H9 (cell line): ENCODE data around the gene HPGDS. TPM values are rescaled to one million over a fixed set of nuclear protein-coding genes. Genes with fewer than 3 reads are reported as not detected.
"Not testable (repeated sequence)": the region's sequence is repeated elsewhere in the genome, so short reads cannot be mapped to it uniquely, and the experiment has no call there.

Source experiments
- DNase-seq: peaks from one replicate; pipeline ENCODE4 v3.0.0-alpha.2; 2017
- H2AFZ ChIP-seq: one replicate; pipeline ENCODE4 v1.6.1; 2013; ENCODE audit warnings: mild to moderate bottlenecking, low read length, control low read depth, moderate library complexity
- H2AK5ac ChIP-seq: 2 replicates; pipeline ENCODE4 v1.6.1; 2013; ENCODE audit warnings: low read length, control low read depth, mixed read lengths; ENCODE audit not compliant: insufficient read length
- H2BK120ac ChIP-seq: one replicate; pipeline ENCODE4 v1.6.1; 2013; ENCODE audit warnings: low read depth, mild to moderate bottlenecking, low read length, control low read depth, inconsistent platforms; ENCODE audit not compliant: poor library complexity, severe bottlenecking
- H2BK12ac ChIP-seq: 2 replicates; pipeline ENCODE4 v1.6.1; 2013; ENCODE audit warnings: low read length, control low read depth, mixed read lengths, low read depth; ENCODE audit not compliant: insufficient read length
- H2BK15ac ChIP-seq: 2 replicates; pipeline ENCODE4 v1.6.1; 2013; ENCODE audit warnings: low read depth, low read length, control low read depth
- H2BK20ac ChIP-seq: one replicate; pipeline ENCODE4 v1.6.1; 2013; ENCODE audit warnings: low read depth, mild to moderate bottlenecking, low read length, control low read depth, inconsistent platforms; ENCODE audit not compliant: poor library complexity, severe bottlenecking
- H2BK5ac ChIP-seq: 2 replicates; pipeline ENCODE4 v1.6.1; 2013; ENCODE audit warnings: low read length, control low read depth, mixed read lengths; ENCODE audit not compliant: insufficient read length
- H3K14ac ChIP-seq: 2 replicates; pipeline ENCODE4 v1.6.1; 2013; ENCODE audit warnings: low read length, control low read depth; ENCODE audit not compliant: insufficient read depth
- H3K18ac ChIP-seq: 2 replicates; pipeline ENCODE4 v1.6.1; 2013; ENCODE audit warnings: low read depth, mild to moderate bottlenecking, mixed read lengths, low read length, control low read depth; ENCODE audit not compliant: insufficient read length
- H3K23ac ChIP-seq: 2 replicates; pipeline ENCODE4 v1.6.1; 2013; ENCODE audit warnings: low read length, control low read depth, mixed read lengths, low read depth; ENCODE audit not compliant: insufficient read length
- H3K23me2 ChIP-seq: 2 replicates; pipeline ENCODE4 v1.6.1; 2013; ENCODE audit warnings: low read depth, mild to moderate bottlenecking, mixed read lengths, low read length, control low read depth; ENCODE audit not compliant: insufficient read length, poor library complexity, severe bottlenecking
- H3K27ac ChIP-seq: 2 replicates; pipeline ENCODE4 v1.5.1; 2013; ENCODE audit warnings: low read length, control low read depth, mixed read lengths, low read depth; ENCODE audit not compliant: insufficient read length
- H3K27me3 ChIP-seq: 2 replicates; pipeline ENCODE4 v1.6.1; 2013; ENCODE audit warnings: low read length, control low read depth, inconsistent platforms; ENCODE audit not compliant: insufficient read depth
- H3K4ac ChIP-seq: 2 replicates; pipeline ENCODE4 v1.6.1; 2013; ENCODE audit warnings: low read depth, mild to moderate bottlenecking, control low read depth, inconsistent platforms, low read length, moderate library complexity
- H3K4me1 ChIP-seq: 2 replicates; pipeline ENCODE4 v1.6.1; 2013; ENCODE audit warnings: low read length, control low read depth, inconsistent platforms; ENCODE audit not compliant: insufficient read depth
- H3K4me2 ChIP-seq: 2 replicates; pipeline ENCODE4 v1.6.1; 2013; ENCODE audit warnings: low read length, control low read depth, mixed read lengths; ENCODE audit not compliant: insufficient read length, insufficient read depth
- H3K56ac ChIP-seq: 2 replicates; pipeline ENCODE4 v1.6.1; 2013; ENCODE audit warnings: low read depth, mild to moderate bottlenecking, mixed read lengths, low read length, control low read depth; ENCODE audit not compliant: insufficient read length
- H3K79me1 ChIP-seq: 2 replicates; pipeline ENCODE4 v1.6.1; 2013; ENCODE audit warnings: low read depth, mild to moderate bottlenecking, moderate library complexity, low read length, control low read depth, inconsistent platforms; ENCODE audit not compliant: insufficient read depth, poor library complexity, severe bottlenecking
- H3K79me2 ChIP-seq: 2 replicates; pipeline ENCODE4 v1.6.1; 2013; ENCODE audit warnings: low read length, control low read depth, inconsistent platforms; ENCODE audit not compliant: insufficient read depth
- H3K9ac ChIP-seq: 2 replicates; pipeline ENCODE4 v1.6.1; 2013; ENCODE audit warnings: low read length, control low read depth, mixed read lengths; ENCODE audit not compliant: insufficient read length; ENCODE audit errors: extremely low read depth
- H3K9me3 ChIP-seq: one replicate; pipeline ENCODE4 v1.6.1; 2013; ENCODE audit warnings: low read depth, low read length, inconsistent platforms; ENCODE audit not compliant: control insufficient read depth
- H3T11ph ChIP-seq: one replicate; pipeline ENCODE4 v1.6.1; 2013; ENCODE audit warnings: mild to moderate bottlenecking, low read length, control low read depth, inconsistent platforms
- H4K20me1 ChIP-seq: one replicate; pipeline ENCODE4 v1.6.1; 2013; ENCODE audit not compliant: control insufficient read depth, insufficient read length, insufficient read depth
- H4K5ac ChIP-seq: 2 replicates; pipeline ENCODE4 v1.6.1; 2013; ENCODE audit warnings: low read depth, mild to moderate bottlenecking, mixed read lengths, low read length, control low read depth; ENCODE audit not compliant: insufficient read length
- H4K8ac ChIP-seq: replicated peaks from 2 replicates; pipeline ENCODE4 v1.6.1; 2013; ENCODE audit warnings: low read length, control low read depth, mixed read lengths, low read depth; ENCODE audit not compliant: insufficient read length
- H4K91ac ChIP-seq: 2 replicates; pipeline ENCODE4 v1.6.1; 2013; ENCODE audit warnings: low read depth, mild to moderate bottlenecking, moderate library complexity, mixed read lengths, low read length, control low read depth; ENCODE audit not compliant: insufficient read length
- H3K27ac Mint-ChIP-seq, 3 experiments: 2 replicates in 2 of 3; 3 replicates in 1 of 3; pipeline ENCODE4 v1.8.0; 2020 to 2021; ENCODE audit warnings: mixed read lengths in 3 of 3, mild to moderate bottlenecking in 1 of 3, moderate library complexity in 1 of 3
- H3K27me3 Mint-ChIP-seq: 2 replicates; pipeline ENCODE4 v1.8.0; 2021; ENCODE audit warnings: low read depth, mild to moderate bottlenecking, moderate library complexity, mixed read lengths
- H3K36me3 Mint-ChIP-seq, 3 experiments: 2 replicates in 2 of 3; 3 replicates in 1 of 3; pipeline ENCODE4 v1.8.0; 2020 to 2021; ENCODE audit warnings: low read depth in 3 of 3, mixed read lengths in 3 of 3; ENCODE audit not compliant: insufficient read depth in 1 of 3
- H3K4me1 Mint-ChIP-seq, 2 experiments: 2 replicates each; pipeline ENCODE4 v1.8.0; 2020; ENCODE audit warnings: mixed read lengths in 2 of 2
- H3K4me3 Mint-ChIP-seq, 2 experiments: 2 replicates in 1 of 2; 3 replicates in 1 of 2; pipeline ENCODE4 v1.8.0; 2020 to 2021; ENCODE audit warnings: mild to moderate bottlenecking in 2 of 2, mixed read lengths in 2 of 2, moderate library complexity in 1 of 2
- H3K9me3 Mint-ChIP-seq, 2 experiments: 2 replicates in 1 of 2; 3 replicates in 1 of 2; pipeline ENCODE4 v1.8.0; 2020; ENCODE audit warnings: mild to moderate bottlenecking in 2 of 2, mixed read lengths in 2 of 2, moderate library complexity in 1 of 2
- CTCF ChIP-seq: fragments of 200-600 bp; sonication (generic); conservative IDR thresholded peaks from 3 replicates; pipeline ENCODE4 v1.8.0; 2021; ENCODE audit warnings: antibody characterized with exemption, mild to moderate bottlenecking
- WGBS: extraction: QIAGEN DNeasy Blood & Tissue Kit; methylation state at CpG from one replicate; pipeline ENCODE4 v1.1.7; 2013; ENCODE audit warnings: missing lambda C conversion rate, low lambda C conversion rate, mixed read lengths; ENCODE audit not compliant: insufficient read length; ENCODE audit errors: extremely low coverage; 5-methylcytosine and 5-hydroxymethylcytosine counted together
- total RNA-seq: library from RNA; stranded (reverse); gene quantifications from 2 replicates; pipeline ENCODE4 v1.2.1, GENCODE V29; 2021

Gene HPGDS
- total RNA-seq, 1 experiment from 2014 or later, result not detected

GRCh38 chr4:94325835-94326234 lies 16.8 kb downstream of the HPGDS start:
- no peaks in the 10 kb centered on the region for H3K4me1 ChIP-seq
- H3K4ac ChIP-seq, result no peak overlapping the region
- H4K20me1 ChIP-seq, result no peaks in the 10 kb centered on the region
- no peaks in the 10 kb centered on the region for H3K79me1 ChIP-seq
- Mint-ChIP-seq H3K4me3 (no peak overlapping the region), H3K36me3 (peaks cover 18 to 40% (median 26%) of the 10 kb centered on the region in 3 experiments), H3K27ac (no peak overlapping the region), H3K9me3 (peaks cover 45 to 47% of the 10 kb centered on the region in 2 experiments), H3K27me3 (peaks cover 3% of the 10 kb centered on the region), H3K4me1 (no peaks in the 10 kb centered on the region)
- H3K23ac ChIP-seq, result no peak overlapping the region
- H3K23me2 ChIP-seq, result no peaks in the 10 kb centered on the region
- TF ChIP-seq CTCF, result no peak
- peaks cover 12% of the 10 kb centered on the region for H3K9me3 ChIP-seq
- H3T11ph ChIP-seq, result no peak overlapping the region
- H2BK15ac ChIP-seq, result no peak overlapping the region
- H3K56ac ChIP-seq, result no peak overlapping the region
- H4K91ac ChIP-seq, result no peak overlapping the region
- H3K27me3 ChIP-seq, result no peaks in the 10 kb centered on the region
- H3K4me2 ChIP-seq, result no peak overlapping the region
- no peak overlapping the region for H3K14ac ChIP-seq
- no peak overlapping the region for H2BK12ac ChIP-seq
- H2AK5ac ChIP-seq, result no peak overlapping the region
- H3K9ac ChIP-seq, result no peak overlapping the region
- H3K18ac ChIP-seq, result no peak overlapping the region
- WGBS, result no CpG with 5 or more reads among the region's 1 CpG
- H2AFZ ChIP-seq, result no peak overlapping the region
- H2BK120ac ChIP-seq, result no peak overlapping the region
- no peak overlapping the region for H2BK5ac ChIP-seq
- DNase-seq, result no peak
- H2BK20ac ChIP-seq, result no peak overlapping the region
- no peaks in the 10 kb centered on the region for H3K79me2 ChIP-seq
- no peak overlapping the region for H3K27ac ChIP-seq
- no peak overlapping the region for H4K5ac ChIP-seq
- H4K8ac ChIP-seq, result no peak overlapping the region

- DNase-seq, H3K27ac ChIP-seq, H3K27me3 ChIP-seq, H3K4me2 ChIP-seq, H2AK5ac ChIP-seq, H2BK120ac ChIP-seq, H2BK12ac ChIP-seq, H3K79me1 ChIP-seq, H2AFZ ChIP-seq, H3T11ph ChIP-seq, H3K4ac ChIP-seq, H3K9ac ChIP-seq, H3K23me2 ChIP-seq, H3K9me3 ChIP-seq, H3K23ac ChIP-seq, H3K4me1 Mint-ChIP-seq, H3K79me2 ChIP-seq, H3K27ac Mint-ChIP-seq, H3K4me1 ChIP-seq, H3K14ac ChIP-seq, H3K56ac ChIP-seq, H4K20me1 ChIP-seq, H3K27me3 Mint-ChIP-seq, H3K4me3 Mint-ChIP-seq, H2BK5ac ChIP-seq, H2BK20ac ChIP-seq, H4K5ac ChIP-seq, H4K91ac ChIP-seq, H3K18ac ChIP-seq, H2BK15ac ChIP-seq, H4K8ac ChIP-seq: not testable (repeated sequence)
- peaks cover 40 to 41% of the 10 kb centered on the region in 2 experiments for H3K9me3 Mint-ChIP-seq
- peaks cover 9 to 27% (median 21%) of the 10 kb centered on the region in 3 experiments for H3K36me3 Mint-ChIP-seq
Observed at GRCh38 chr4:94319927-94320326, 22.7 kb downstream of the HPGDS start.
